ENCODE measurements around the gene RAET1G.

- TF ChIP-seq EZH2 (IDR thresholded peaks at IDR 0.05; ENCODE audit: borderline replicate concordance, low read depth, low read length, poor library complexity, severe bottlenecking) (no peak), CTCF (conservative IDR thresholded peaks at IDR 0.05; ENCODE audit: low read depth, low read length) (no peak)
These were observed 9.8 kb downstream of the RAET1G start for GRCh38 chr6:149913085-149913484.
